GM21390 (cell line): Measurements from ENCODE around the gene ATG2A.

Experiments used
- ATAC-seq: cut with Tn5 transposase; IDR thresholded peaks from one replicate; pipeline ENCODE4 v1.9.1; 2021; ENCODE audit not compliant: unreplicated experiment

The ATG2A gene

DNA sequence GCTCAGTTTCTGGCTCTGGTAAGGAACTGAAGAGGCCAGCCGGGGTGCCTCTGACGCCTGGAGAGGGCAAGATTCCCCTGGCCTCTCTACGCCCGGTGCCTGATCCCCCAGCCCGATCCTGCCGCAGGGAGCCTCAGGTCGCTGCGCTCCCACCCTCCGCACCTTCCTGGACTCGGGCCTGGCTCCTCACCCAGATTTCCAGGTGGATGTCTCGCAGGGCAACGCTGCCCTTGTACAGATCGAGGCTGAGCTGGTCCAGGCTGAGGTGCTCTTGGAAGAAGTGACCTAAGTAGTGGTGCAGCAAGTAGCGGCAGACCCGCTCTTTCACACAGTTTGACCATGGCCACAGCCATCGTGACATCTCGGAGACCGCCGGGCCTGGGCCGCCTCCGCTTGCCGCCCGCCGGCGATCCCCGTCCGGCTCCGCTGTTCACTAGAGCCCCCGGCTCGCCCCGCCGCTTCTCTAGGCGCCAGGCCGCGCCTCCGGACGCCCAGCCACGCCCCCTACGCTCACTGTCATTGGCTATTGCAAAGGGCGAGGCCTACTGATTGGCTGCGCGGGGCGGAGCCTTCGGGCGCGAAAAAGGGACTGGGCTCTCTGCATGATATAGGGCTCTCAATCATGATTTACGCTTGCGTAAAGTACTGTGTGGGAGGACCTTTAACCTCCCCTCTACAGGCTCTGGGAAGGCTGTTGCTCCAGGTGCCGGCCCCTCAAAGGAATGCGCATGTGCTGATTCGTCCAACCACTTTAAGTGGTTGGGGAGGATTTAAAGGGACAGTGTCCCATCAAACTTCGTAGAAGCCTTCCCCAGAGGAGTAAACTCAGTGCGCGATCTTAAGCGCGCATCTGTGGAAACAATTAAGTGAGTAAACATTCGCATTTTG is at the start of gene ATG2A:
ATG2A (minus strand) TSS at position 435 of the 888 bp plus-strand sequence; CDS start at position 361, 74 bp downstream.
- ATAC-seq, result peak; percentile 95

DNA sequence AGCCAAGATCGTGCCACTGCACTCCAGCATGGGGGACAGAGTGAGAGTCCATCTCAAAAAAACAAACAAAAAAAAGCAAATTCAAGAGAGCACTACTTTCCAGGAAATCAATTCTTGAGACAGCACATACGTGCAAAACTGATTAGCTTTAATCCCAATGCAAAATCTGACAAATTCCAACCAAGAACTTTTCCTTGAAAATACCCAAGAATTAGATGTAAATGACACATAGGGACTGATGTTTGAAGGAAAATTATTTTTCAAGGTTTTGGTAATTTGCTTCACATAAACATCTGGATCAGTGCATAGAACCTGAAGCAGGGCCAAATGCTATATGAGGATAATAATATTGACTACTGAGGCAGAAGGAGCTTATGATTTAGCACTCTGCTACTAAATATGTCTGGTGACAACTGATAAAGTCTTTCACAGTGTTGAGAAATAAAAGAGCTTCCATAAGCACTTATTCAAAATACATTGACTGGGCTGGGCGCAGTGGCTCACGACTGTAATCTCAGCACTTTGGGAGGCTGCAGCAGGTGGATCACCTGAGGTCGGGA is 46.1 kb upstream of the ATG2A start:
- ATAC-seq, result no peak

- no peak for ATAC-seq
These were observed 43.7 kb upstream of the ATG2A start for GRCh38 chr11:64960719-64961118.

- ATAC-seq, result no peak
These were observed 42.5 kb upstream of the ATG2A start for GRCh38 chr11:64959498-64959897.

GRCh38 chr11:64954201-64954600 is 37.2 kb upstream of the ATG2A start:
- no peak for ATAC-seq

- ATAC-seq, result no peak
These were observed 34.5 kb upstream of the ATG2A start for GRCh38 chr11:64951529-64951928.

- ATAC-seq, result no peak
These were observed 30.3 kb upstream of the ATG2A start for GRCh38 chr11:64947208-64947814.

DNA sequence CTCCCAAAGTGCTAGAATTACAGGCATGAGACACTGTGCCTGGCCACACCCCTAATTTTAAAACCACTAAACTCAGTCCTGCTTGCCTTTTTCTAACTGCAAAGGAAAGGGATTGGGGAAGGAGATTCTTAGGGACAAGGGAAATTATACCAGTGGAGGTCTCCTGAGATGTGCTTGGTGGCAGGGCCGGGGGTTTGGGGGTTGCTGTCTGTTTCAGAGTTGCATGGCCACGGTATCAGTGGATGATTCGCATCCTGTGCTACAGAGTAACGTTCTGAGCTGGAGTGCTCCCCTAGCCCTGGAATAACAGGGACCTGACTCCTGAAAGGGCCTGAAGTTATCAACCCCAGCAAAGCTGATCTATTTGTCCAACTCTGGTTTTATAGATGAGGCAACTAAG is 19.5 kb upstream of the ATG2A start:
- no peak for ATAC-seq

DNA sequence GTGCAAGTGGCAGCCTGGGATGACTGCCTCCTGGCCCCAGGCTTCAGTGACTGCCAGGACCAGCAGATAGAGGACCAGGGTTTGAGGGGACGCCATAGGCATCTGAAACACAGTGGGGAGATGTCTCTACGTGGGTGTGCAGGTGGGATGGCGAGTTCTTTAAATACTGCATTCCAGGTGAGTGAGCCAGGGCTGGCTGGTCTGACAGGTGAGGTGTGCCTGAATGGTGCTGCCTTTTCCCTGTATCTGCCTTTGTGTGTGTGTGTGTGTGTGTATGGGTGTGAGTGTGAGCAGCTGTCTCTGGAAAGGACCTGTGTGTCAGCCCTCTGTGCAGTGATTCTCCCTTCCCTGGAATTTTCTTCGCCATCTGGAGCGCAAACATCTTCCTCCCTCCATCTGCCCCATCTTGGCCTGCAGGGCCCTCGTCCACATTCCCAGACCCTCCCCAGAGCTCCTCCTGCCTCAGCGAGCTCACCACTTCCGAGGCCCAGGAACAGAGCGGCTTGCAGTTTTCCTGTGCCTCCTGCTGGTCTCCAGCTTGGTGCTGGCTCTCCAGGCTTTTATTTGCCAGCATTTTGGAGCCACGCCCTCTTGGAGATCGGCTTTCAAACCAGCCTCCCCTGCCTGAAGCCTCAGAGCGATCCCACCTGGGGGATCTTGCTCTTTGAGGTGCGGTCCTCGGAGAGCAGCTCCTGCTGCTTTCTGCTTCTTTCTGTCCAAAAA is 18.5 kb upstream of the ATG2A start, which contains the start of gene GPHA2:
GPHA2 (minus strand) TSS at position 535 of the 723 bp plus-strand sequence; CDS start at position 102, 433 bp downstream.
- no peak for ATAC-seq

DNA sequence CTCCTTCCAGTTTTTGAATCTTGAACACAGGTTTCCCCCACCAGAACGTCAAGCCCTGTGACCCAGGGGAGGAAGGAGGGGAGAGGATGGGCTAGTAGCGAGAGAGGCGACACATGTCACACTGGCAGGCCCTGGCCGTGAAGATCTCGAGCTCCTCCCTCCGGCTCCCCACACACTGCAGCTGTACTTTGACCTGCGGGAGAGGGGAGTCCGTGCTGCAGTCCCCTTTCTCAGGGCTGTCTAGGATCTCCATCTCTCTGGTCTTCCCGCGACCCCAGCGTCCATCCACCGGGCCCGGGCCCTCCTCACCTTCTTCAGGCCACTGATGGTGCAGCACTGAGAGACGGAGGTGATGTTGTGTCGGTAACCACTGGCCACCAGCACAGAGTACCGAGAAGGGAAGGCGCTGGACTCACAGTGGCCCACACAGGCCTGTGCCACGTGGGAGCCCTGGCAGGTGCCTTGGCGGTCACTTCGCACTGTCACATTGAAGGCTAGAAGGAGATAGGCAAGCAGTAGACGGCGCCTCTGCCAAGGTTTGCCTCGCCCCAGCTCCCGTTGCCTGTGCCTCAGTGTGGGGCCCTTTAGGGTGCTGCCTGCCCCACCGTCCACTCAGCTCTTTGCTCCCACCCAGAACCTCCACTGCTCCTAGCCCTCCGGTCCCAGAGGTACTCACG is 17.8 kb upstream of the ATG2A start:
- no peak for ATAC-seq

DNA sequence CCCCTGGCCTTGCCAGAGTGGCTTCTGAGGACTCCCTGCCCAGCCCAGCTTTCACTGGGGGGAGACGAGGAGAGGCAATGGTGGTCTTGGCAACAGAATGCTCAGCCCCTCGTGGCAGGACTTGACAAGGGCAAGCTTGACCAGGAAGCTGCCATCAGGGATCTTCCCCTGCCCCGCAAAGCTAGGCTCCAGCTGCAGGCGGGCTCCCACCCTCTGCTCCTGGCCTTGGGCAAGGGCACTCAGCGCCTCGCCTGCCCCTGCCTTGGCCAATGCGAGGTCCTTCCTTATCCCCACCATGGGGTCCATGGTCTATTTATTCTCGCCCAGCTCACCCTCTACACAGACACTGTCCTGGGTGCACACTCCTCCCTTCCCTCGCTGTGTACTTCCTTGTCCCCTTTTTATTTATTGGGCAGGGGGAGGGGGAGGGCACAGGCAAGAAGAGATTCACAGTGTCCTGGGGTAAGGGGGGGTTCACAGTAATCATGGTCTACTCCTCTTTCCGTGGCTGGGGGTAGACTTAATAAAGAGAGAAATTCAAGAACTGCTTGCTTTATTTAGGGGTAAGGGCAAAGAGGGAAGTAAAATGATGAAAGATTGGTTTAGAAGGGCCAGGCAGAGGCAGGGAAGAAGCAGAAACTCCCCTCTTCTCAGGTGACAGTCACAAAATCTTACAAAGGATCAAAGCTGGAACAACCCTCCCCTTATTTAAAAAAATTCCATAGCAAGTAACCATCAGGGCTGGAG is 17.1 kb upstream of the ATG2A start:
- no peak for ATAC-seq

GRCh38 chr11:64933213-64933934 is 16.4 kb upstream of the ATG2A start:
- ATAC-seq, result no peak

DNA sequence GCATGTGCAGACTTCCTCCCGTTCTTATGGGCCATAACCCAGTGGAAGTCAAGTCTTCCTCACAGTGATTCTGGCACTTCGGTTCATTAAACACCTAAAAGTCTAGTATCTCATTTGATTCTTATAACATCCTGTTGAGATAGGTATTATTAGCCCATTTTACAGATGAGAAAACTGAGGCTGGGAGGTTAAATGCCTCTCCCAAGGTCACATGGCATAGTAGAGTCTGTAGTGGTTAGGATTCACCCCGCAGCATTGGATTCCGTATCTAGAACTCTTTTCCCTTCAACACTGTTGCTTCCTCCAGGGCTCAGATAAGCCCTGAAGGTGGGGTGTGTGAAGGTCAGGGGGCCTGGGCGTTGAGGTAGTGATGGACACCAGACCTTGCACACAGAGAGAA is 15.3 kb upstream of the ATG2A start:
- ATAC-seq, result no peak

DNA sequence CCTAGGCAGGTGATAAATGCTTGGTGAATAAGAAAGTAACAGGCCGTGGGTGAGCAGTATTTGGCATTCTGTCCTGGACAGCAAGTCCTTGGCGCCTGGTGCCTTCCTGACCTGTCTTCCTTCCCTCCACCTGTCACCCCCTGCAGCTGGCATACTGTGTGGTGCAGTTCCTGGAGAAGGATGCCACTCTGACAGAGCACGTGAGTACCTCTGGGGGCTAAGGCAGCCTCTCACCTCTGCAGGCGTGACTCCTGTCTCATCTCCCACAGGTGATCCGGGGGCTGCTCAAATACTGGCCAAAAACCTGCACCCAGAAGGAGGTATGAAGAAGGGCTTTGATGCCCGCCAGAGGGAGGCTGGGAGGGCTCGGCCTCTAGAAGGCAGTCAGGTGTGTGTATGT is 14.3 kb upstream of the ATG2A start:
- no peak for ATAC-seq

- ATAC-seq, result no peak
These were observed 13.3 kb upstream of the ATG2A start for GRCh38 chr11:64930340-64930739.

- no peak for ATAC-seq
These were observed 12.6 kb upstream of the ATG2A start for GRCh38 chr11:64929625-64930024.

- no peak for ATAC-seq
These were observed 11.9 kb upstream of the ATG2A start for GRCh38 chr11:64928957-64929356.

DNA sequence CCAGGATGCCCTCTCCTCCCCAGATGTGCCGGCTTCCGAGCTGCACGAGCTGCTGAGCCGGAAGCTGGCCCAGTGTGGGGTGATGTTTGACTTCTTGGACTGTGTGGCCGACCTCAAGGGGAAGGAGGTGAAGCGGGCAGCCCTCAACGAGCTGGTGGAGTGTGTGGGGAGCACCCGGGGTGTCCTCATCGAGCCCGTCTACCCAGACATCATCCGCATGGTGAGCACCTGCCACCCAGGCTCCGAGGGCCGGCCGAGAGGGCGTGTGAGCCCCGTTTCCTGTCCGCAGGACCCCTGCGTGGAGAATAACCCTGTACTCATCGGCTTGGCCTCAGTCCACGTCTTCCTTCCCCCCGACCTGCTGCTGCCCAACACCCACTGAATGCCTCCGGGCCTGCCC is 9.7 kb upstream of the ATG2A start:
- ATAC-seq, result no peak
